ENCODE measurements around the gene RAET1E. TPM values are rescaled to one million over a fixed set of nuclear protein-coding genes. Genes with fewer than 3 reads are reported as not detected.

Gene RAET1E
- total RNA-seq, 1 experiment from 2014 or later: not detected

DNA sequence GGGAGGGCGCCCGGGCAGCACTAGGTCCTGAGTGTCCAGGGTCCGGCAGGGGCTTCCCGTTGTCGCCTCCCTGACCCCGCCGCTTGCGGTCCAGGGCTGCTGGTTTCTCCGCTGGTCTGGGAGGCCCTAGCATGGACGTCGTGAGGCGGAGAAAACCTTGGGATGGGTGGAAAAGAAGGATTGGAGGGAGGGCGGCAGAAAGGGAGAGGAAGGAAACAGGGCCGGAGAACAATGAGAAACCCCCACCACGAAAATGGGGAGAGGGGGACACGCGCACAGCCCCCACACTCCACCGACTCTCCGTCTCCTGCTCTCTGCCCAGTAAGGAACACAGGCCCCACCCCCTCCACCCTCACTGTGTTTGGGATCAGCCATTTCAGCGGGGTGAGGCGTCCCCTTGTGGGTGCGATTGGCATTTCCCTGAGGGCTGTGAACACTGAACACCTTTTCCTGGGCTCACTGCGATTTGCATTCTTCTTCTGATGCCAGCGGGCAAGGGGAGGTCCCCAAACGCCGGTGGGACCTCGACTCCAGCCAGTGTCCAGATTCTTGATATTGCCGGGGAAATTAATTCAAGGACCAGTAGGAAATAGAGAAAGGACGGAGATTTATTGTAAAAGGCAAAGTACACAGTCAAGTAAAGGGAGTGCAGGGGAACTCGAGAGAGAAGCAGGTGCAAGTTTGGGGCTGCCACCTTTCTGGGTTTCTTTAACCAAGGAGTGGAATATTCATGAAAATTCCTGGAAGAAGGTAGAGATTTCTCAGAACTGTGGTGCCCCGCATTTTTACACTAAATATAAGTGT lies 28.3 kb upstream of the RAET1E start:
- H3K9me3 ChIP-seq: no peaks in the 10 kb centered on the region
- H3K27me3 Mint-ChIP-seq (ENCODE audit: insufficient read depth, unreplicated experiment): peaks cover 37% of the 10 kb centered on the region
- no TSS peak for BruUV-seq (replicated peaks)
- peak overlapping the region; percentile 0 for H3K27ac Mint-ChIP-seq (ENCODE audit: unreplicated experiment)
- TF ChIP-seq, protein P1, sequence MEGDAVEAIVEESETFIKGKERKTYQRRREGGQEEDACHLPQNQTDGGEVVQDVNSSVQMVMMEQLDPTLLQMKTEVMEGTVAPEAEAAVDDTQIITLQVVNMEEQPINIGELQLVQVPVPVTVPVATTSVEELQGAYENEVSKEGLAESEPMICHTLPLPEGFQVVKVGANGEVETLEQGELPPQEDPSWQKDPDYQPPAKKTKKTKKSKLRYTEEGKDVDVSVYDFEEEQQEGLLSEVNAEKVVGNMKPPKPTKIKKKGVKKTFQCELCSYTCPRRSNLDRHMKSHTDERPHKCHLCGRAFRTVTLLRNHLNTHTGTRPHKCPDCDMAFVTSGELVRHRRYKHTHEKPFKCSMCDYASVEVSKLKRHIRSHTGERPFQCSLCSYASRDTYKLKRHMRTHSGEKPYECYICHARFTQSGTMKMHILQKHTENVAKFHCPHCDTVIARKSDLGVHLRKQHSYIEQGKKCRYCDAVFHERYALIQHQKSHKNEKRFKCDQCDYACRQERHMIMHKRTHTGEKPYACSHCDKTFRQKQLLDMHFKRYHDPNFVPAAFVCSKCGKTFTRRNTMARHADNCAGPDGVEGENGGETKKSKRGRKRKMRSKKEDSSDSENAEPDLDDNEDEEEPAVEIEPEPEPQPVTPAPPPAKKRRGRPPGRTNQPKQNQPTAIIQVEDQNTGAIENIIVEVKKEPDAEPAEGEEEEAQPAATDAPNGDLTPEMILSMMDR (IDR thresholded peaks at IDR 0.05; ENCODE audit: insufficient read depth in 1 of 2, low read depth in 1 of 2, low read length in 1 of 2, severe bottlenecking in 1 of 2, unreplicated experiment in 1 of 2): peak; percentile 88 to 94
- H3K9me3 Mint-ChIP-seq (ENCODE audit: unreplicated experiment): no peaks in the 10 kb centered on the region
- peak overlapping the region; percentile 75 for H3K4me3 Mint-ChIP-seq (ENCODE audit: unreplicated experiment)
- DNase-seq: peak; percentile 86 to 89
- H3K36me3 Mint-ChIP-seq (ENCODE audit: insufficient read depth, unreplicated experiment): no peaks in the 10 kb centered on the region
- CTCF ChIA-PET: interaction anchor here (1.5 kb wide), 1 partner anchor 86 kb away, joined by 10 read pairs; no protein-coding TSS in a partner anchor
- H3K4me1 Mint-ChIP-seq (ENCODE audit: low read depth, unreplicated experiment): peaks cover 7% of the 10 kb centered on the region
- no peaks in the 10 kb centered on the region for H3K36me3 ChIP-seq (ENCODE audit: control insufficient read depth, insufficient read depth, low read length)
- no peaks in the 10 kb centered on the region; the same call in none of the 2 replicates for H3K27me3 ChIP-seq (replicated peaks; ENCODE audit: control insufficient read depth, insufficient read depth, low read length)
- intact Hi-C loops (cut with micrococcal nuclease; ENCODE audit: unreplicated experiment): loop anchor here (1.0 to 5.0 kb wide), 5 partner anchors 62 to 379 kb away; partner anchors contain the start of genes LRP11 and PPIL4
- H3K4me1 ChIP-seq: no peaks in the 10 kb centered on the region
- POLR2A ChIA-PET: no interaction called here
- peak overlapping the region; percentile 49 for H3K4me3 ChIP-seq (ENCODE audit: low read depth, low read length)

DNA sequence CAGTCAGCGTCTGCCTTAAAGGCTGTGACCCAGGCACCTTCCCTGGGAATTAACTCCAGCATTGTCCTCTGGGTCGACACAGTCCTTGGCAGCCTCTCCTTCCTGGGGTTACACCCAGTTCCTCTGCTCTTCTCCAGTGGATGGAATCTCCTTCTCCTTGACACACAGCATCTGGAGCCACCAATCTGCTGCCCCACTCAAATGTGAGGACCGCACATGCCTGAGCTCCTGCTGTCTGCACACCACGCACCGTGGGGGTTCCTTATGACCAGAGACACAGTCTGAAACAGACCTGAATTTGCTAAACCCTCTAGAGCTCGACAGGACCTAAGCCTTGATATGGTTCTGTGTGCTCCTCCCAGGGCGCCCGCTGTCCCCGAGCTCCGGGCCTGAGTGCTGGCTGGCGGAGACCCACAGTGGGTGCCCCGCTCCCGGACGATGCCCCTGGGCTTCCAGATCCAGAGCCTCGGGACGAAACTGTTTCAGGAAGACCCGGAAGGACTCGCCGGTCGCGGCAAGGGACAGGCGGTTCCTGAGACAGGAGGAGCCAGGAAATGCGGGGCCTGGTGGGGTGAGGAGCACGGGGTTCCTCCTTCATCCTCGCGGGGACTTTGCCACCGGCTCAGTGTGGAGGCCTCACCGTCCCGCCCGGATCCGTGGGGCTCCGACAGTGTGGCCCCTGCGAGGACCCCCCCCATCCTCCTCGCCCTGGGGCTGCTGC lies 27.5 kb upstream of the RAET1E start:
- intact Hi-C loops (cut with micrococcal nuclease; ENCODE audit: unreplicated experiment): loop anchor here (5.0 kb wide), 1 partner anchor 378 kb away; the partner anchor contains the start of gene PPIL4
- Mint-ChIP-seq H3K9me3 (ENCODE audit: unreplicated experiment) (no peaks in the 10 kb centered on the region), H3K4me3 (ENCODE audit: unreplicated experiment) (peak overlapping the region; percentile 75), H3K36me3 (ENCODE audit: insufficient read depth, unreplicated experiment) (no peaks in the 10 kb centered on the region), H3K27me3 (ENCODE audit: insufficient read depth, unreplicated experiment) (peaks cover 39% of the 10 kb centered on the region), H3K27ac (ENCODE audit: unreplicated experiment) (peak overlapping the region; percentile 0), H3K4me1 (ENCODE audit: low read depth, unreplicated experiment) (peaks cover 7% of the 10 kb centered on the region)
- H3K4me3 ChIP-seq (ENCODE audit: low read depth, low read length): peak overlapping the region; percentile 49
- TF ChIP-seq, protein P1 (IDR thresholded peaks at IDR 0.05; ENCODE audit: insufficient read depth in 1 of 2, low read depth in 1 of 2, low read length in 1 of 2, severe bottlenecking in 1 of 2, unreplicated experiment in 1 of 2): no peak
- POLR2A ChIA-PET: no interaction called here
- no TSS peak for BruUV-seq (replicated peaks)
- DNase-seq: peak in 1 of 2 experiments; percentile 34
- no peaks in the 10 kb centered on the region for H3K4me1 ChIP-seq
- CTCF ChIA-PET: interaction anchor here (1.5 kb wide), 1 partner anchor 85 kb away, joined by 10 read pairs; no protein-coding TSS in a partner anchor
- H3K36me3 ChIP-seq (ENCODE audit: control insufficient read depth, insufficient read depth, low read length): no peaks in the 10 kb centered on the region
- no peaks in the 10 kb centered on the region; the same call in none of the 2 replicates for H3K27me3 ChIP-seq (replicated peaks; ENCODE audit: control insufficient read depth, insufficient read depth, low read length)
- H3K9me3 ChIP-seq: no peaks in the 10 kb centered on the region

DNA sequence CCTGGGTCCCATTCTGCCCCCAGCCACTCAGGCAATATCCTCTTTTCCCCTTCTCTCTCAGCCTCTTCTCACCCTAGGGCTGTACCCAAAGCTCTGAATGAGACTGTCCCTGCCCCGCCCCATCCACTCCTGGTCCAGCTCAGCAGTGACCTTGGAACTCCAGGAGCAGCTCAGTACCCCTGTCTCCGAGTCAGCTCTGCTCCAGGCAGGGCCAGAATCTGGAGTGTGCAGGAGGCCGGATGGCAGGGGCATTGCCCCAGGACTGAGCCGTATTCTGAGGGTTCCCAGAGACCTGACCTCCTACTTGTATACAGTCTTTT lies 27.0 kb upstream of the RAET1E start:
- no TSS peak for BruUV-seq (replicated peaks)
- Mint-ChIP-seq H3K4me1 (ENCODE audit: low read depth, unreplicated experiment) (peaks cover 7% of the 10 kb centered on the region), H3K27me3 (ENCODE audit: insufficient read depth, unreplicated experiment) (peaks cover 40% of the 10 kb centered on the region), H3K27ac (ENCODE audit: unreplicated experiment) (no peak overlapping the region), H3K36me3 (ENCODE audit: insufficient read depth, unreplicated experiment) (no peaks in the 10 kb centered on the region), H3K9me3 (ENCODE audit: unreplicated experiment) (no peaks in the 10 kb centered on the region), H3K4me3 (ENCODE audit: unreplicated experiment) (peak overlapping the region; percentile 75)
- intact Hi-C loops (cut with micrococcal nuclease; ENCODE audit: unreplicated experiment): loop anchor here (5.0 kb wide), 2 partner anchors 43 to 378 kb away; partner anchors contain the start of gene PPIL4
- H3K4me1 ChIP-seq: no peaks in the 10 kb centered on the region
- H3K27me3 ChIP-seq (replicated peaks; ENCODE audit: control insufficient read depth, insufficient read depth, low read length): peaks cover 1% of the 10 kb centered on the region
- H3K4me3 ChIP-seq (ENCODE audit: low read depth, low read length): no peak overlapping the region
- no peaks in the 10 kb centered on the region for H3K9me3 ChIP-seq
- CTCF ChIA-PET: interaction anchor here (1.5 kb wide), 1 partner anchor 84 kb away, joined by 10 read pairs; no protein-coding TSS in a partner anchor
- TF ChIP-seq, protein P1 (IDR thresholded peaks at IDR 0.05; ENCODE audit: insufficient read depth in 1 of 2, low read depth in 1 of 2, low read length in 1 of 2, severe bottlenecking in 1 of 2, unreplicated experiment in 1 of 2): no peak
- POLR2A ChIA-PET: no interaction called here
- peak in 1 of 2 experiments; percentile 22 for DNase-seq
- no peaks in the 10 kb centered on the region for H3K36me3 ChIP-seq (ENCODE audit: control insufficient read depth, insufficient read depth, low read length)

Data from Caco-2 (cell line).